ENCODE measurements around the gene CRYBG1.

Gene CRYBG1

GRCh38 chr6:106360410-106360988 lies at the start of gene CRYBG1:
Gene CRYBG1 (plus strand): TSS chr6:106360717. CDS start chr6:106360909, 192 bp downstream.
- DNase-seq = peak; percentile 67

GRCh38 chr6:106315765-106316374 lies 44.6 kb upstream of the CRYBG1 start:
- peak; percentile 24 for DNase-seq

GRCh38 chr6:106316375-106316766 lies 44.1 kb upstream of the CRYBG1 start:
- peak; percentile 56 for DNase-seq

GRCh38 chr6:106318061-106318460 lies 42.5 kb upstream of the CRYBG1 start:
- no peak for DNase-seq

- DNase-seq = no peak
These were observed 41.7 kb upstream of the CRYBG1 start for GRCh38 chr6:106318851-106319250.

GRCh38 chr6:106321940-106322339 lies 38.6 kb upstream of the CRYBG1 start:
- no peak for DNase-seq

GRCh38 chr6:106324726-106325335 lies 35.7 kb upstream of the CRYBG1 start:
- DNase-seq = no peak

GRCh38 chr6:106325336-106326178 lies 35.0 kb upstream of the CRYBG1 start, which contains the start of gene ATG5:
Gene ATG5 (minus strand): TSS chr6:106325760. CDS start chr6:106316208, 9,552 bp downstream.
- DNase-seq = peak; percentile 100

GRCh38 chr6:106334646-106335448 lies 25.7 kb upstream of the CRYBG1 start:
- peak; percentile 62 for DNase-seq

- peak; percentile 68 for DNase-seq
These were observed 21.0 kb upstream of the CRYBG1 start for GRCh38 chr6:106339334-106340029.

- DNase-seq = no peak
These were observed 13.3 kb upstream of the CRYBG1 start for GRCh38 chr6:106347219-106347618.

- DNase-seq = no peak
These were observed 4.1 kb upstream of the CRYBG1 start for GRCh38 chr6:106356378-106356777.

- DNase-seq = no peak
These were observed 533 bp upstream of the CRYBG1 start for GRCh38 chr6:106359959-106360409.

GRCh38 chr6:106360989-106361430 lies 493 bp downstream of the CRYBG1 start:
- peak; percentile 7 for DNase-seq

GRCh38 chr6:106363401-106364138 lies 3.1 kb downstream of the CRYBG1 start:
- no peak for DNase-seq

- DNase-seq = no peak
These were observed 9.2 kb downstream of the CRYBG1 start for GRCh38 chr6:106369739-106370138.

- DNase-seq = no peak
These were observed 10.1 kb downstream of the CRYBG1 start for GRCh38 chr6:106370639-106371038.

- DNase-seq = peak; percentile 20
These were observed 12.5 kb downstream of the CRYBG1 start for GRCh38 chr6:106372838-106373501.

GRCh38 chr6:106373502-106374239 lies 13.2 kb downstream of the CRYBG1 start:
- DNase-seq = no peak
